HepG2 (cell line): ENCODE measurements around the gene LYSMD3. TPM values are rescaled to one million over a fixed set of nuclear protein-coding genes. Genes with fewer than 3 reads are reported as not detected.

Source experiments
- ARNTL ChIP-seq: sonication (generic); formaldehyde crosslinking; IDR thresholded peaks from 2 replicates; pipeline ENCODE4 v1.4.0; 2020; ENCODE audit warnings: mild to moderate bottlenecking, missing genetic modification reagents
- ATF4 ChIP-seq, 2 experiments: fragments of 450-650 bp in 1 of 2; sonication (generic) in 1 of 2; formaldehyde crosslinking; IDR thresholded peaks; 2 replicates each; pipeline versions ENCODE4 v1.5.0 to v1.8.0; 2020 to 2022; ENCODE audit warnings: mild to moderate bottlenecking in 1 of 2, missing genetic modification reagents in 1 of 2
- MAF1 ChIP-seq: sonication (generic); formaldehyde crosslinking; IDR thresholded peaks from 2 replicates; pipeline ENCODE4 v1.5.0; 2020; ENCODE audit warnings: missing genetic modification reagents, borderline replicate concordance
- MED1 ChIP-seq: sonication (generic); formaldehyde crosslinking; IDR thresholded peaks from 2 replicates; pipeline ENCODE4 v1.4.0; 2020; ENCODE audit warnings: missing genetic modification reagents
- NRL ChIP-seq: sonication (generic); formaldehyde crosslinking; IDR thresholded peaks from 2 replicates; pipeline ENCODE4 v1.5.0; 2020; ENCODE audit warnings: missing genetic modification reagents, mild to moderate bottlenecking, moderate library complexity, borderline replicate concordance
- RNF219 ChIP-seq: sonication (generic); formaldehyde crosslinking; IDR thresholded peaks from 2 replicates; pipeline ENCODE4 v1.5.0; 2020; ENCODE audit warnings: mild to moderate bottlenecking, missing genetic modification reagents
- RXRA ChIP-seq: sonication (generic); formaldehyde crosslinking; IDR thresholded peaks from 2 replicates; pipeline ENCODE4 v1.5.1; 2020; ENCODE audit warnings: missing genetic modification reagents
- SIN3A ChIP-seq: IDR thresholded peaks from 2 replicates; pipeline ENCODE4 v1.6.1; 2011; ENCODE audit warnings: low read depth, mild to moderate bottlenecking, control low read depth, low read length, borderline replicate concordance
- TIGD3 ChIP-seq: sonication (generic); formaldehyde crosslinking; IDR thresholded peaks from 2 replicates; pipeline ENCODE4 v1.5.1; 2020; ENCODE audit warnings: mild to moderate bottlenecking, missing genetic modification reagents, borderline replicate concordance
- TRAFD1 ChIP-seq: sonication (generic); formaldehyde crosslinking; IDR thresholded peaks from 2 replicates; pipeline ENCODE4 v1.5.1; 2020; ENCODE audit warnings: missing genetic modification reagents, mild to moderate bottlenecking, borderline replicate concordance
- ZFX ChIP-seq: sonication (generic); formaldehyde crosslinking; IDR thresholded peaks from 2 replicates; pipeline ENCODE4 v1.4.0; 2020; ENCODE audit warnings: mild to moderate bottlenecking, low read depth, missing genetic modification reagents, moderate library complexity
- ZNF138 ChIP-seq: sonication (generic); formaldehyde crosslinking; IDR thresholded peaks from 2 replicates; pipeline ENCODE4 v1.5.0; 2020; ENCODE audit warnings: mild to moderate bottlenecking, low read depth, missing genetic modification reagents
- ZNF142 ChIP-seq: sonication (generic); formaldehyde crosslinking; IDR thresholded peaks from 2 replicates; pipeline ENCODE4 v1.4.0; 2020; ENCODE audit warnings: missing genetic modification reagents
- polyA plus RNA-seq, 8 experiments: library from polyadenylated mRNA; depleted of rRNA in 3 of 8; stranded (reverse) in 7 of 8; unstranded in 1 of 8; fragments of >200 nt; fragmentation: Illumina TruSeq in 4 of 8; extraction: Trizol in 4 of 8; gene quantifications; 2 replicates each; pipeline versions ENCODE4 v1.2.1 to v1.2.3, GENCODE V29; 2011 to 2016; ENCODE audit warnings: low read depth in 4 of 8, missing spikeins in 1 of 8, mixed read lengths in 1 of 8; ENCODE audit not compliant: insufficient read depth in 1 of 8
- total RNA-seq, 5 experiments: library from RNA; depleted of rRNA; stranded (reverse); fragments of >200 nt; fragmentation: Illumina TruSeq; extraction: Trizol; gene quantifications; 2 replicates each; pipeline ENCODE4 v1.2.3, GENCODE V29; 2016; ENCODE audit warnings: low read depth in 1 of 5

Gene LYSMD3
- total and polyA plus RNA-seq, 2 of the 13 experiments (the other 11 are each of a cell fraction or from before 2014, with no cell fraction given) = 9.1 to 13.8 TPM

GRCh38 chr5:90473396-90474234 lies 55.8 kb downstream of the LYSMD3 start (continued):
- TF ChIP-seq ATF4 (CRISPR knock-in tag; IDR thresholded peaks at IDR 0.05) (0 out of 4 replicates have a peak, but pooled peaks of 1 of the 2 experiments have one; percentile 19), NRL (CRISPR knock-in tag) (peak; percentile 50; the same call in 1 of the 2 replicates), MED1 (CRISPR knock-in tag) (peak; percentile 36), TIGD3 (peak; percentile 34; the same call in 1 of the 2 replicates), RXRA (peak; percentile 29; the same call in 1 of the 2 replicates), SIN3A (0 out of 2 replicates have a peak, but pooled peaks have one; percentile 13), TRAFD1 (CRISPR knock-in tag) (0 out of 2 replicates have a peak, but pooled peaks have one; percentile 5), ZNF138 (CRISPR knock-in tag) (0 out of 2 replicates have a peak, but pooled peaks have one; percentile 73), ZNF142 (CRISPR knock-in tag) (no peak; the same call in 1 of the 2 replicates), ZFX (CRISPR knock-in tag) (peak; percentile 78; the same call in 1 of the 2 replicates), ARNTL (CRISPR knock-in tag) (peak; percentile 31; the same call in 1 of the 2 replicates), RNF219 (0 out of 2 replicates have a peak, but pooled peaks have one; percentile 78), MAF1 (CRISPR knock-in tag) (peak; percentile 52; the same call in 1 of the 2 replicates)
